WERI-Rb-1 (cell line): ENCODE results near the gene IL17RB.

Experiments used
- DNase-seq: peaks from one replicate; pipeline ENCODE4 v3.0.0-alpha.2; 2020
- H3K27ac ChIP-seq: fragments of 250-450 bp; sonication (Bioruptor Pico); 2 replicates; pipeline ENCODE4 v1.5.1; 2020; ENCODE audit warnings: mild to moderate bottlenecking, moderate library complexity
- H3K27me3 ChIP-seq: fragments of 250-450 bp; sonication (Bioruptor Pico); 2 replicates; pipeline ENCODE4 v1.5.1; 2021; ENCODE audit warnings: mild to moderate bottlenecking, low read depth, moderate library complexity; ENCODE audit not compliant: insufficient read depth, severe bottlenecking
- H3K36me3 ChIP-seq: fragments of 250-450 bp; sonication (Bioruptor Pico); 2 replicates; pipeline ENCODE4 v1.5.1; 2020; ENCODE audit warnings: mild to moderate bottlenecking, moderate library complexity
- H3K4me3 ChIP-seq: 2 replicates; pipeline ENCODE4 v1.5.1; 2011; ENCODE audit warnings: low read depth, mild to moderate bottlenecking, control low read depth, low read length
- H3K9me3 ChIP-seq: fragments of 250-450 bp; sonication (Bioruptor Pico); 2 replicates; pipeline ENCODE4 v1.5.1; 2021; ENCODE audit warnings: mild to moderate bottlenecking, moderate library complexity; ENCODE audit not compliant: severe bottlenecking
- TF ChIP-seq, protein P1 (sequence below): IDR thresholded peaks from 2 replicates; pipeline ENCODE4 v1.5.1; 2011; ENCODE audit warnings: low read depth, mild to moderate bottlenecking, control low read depth, inconsistent platforms, low read length

Gene IL17RB

DNA sequence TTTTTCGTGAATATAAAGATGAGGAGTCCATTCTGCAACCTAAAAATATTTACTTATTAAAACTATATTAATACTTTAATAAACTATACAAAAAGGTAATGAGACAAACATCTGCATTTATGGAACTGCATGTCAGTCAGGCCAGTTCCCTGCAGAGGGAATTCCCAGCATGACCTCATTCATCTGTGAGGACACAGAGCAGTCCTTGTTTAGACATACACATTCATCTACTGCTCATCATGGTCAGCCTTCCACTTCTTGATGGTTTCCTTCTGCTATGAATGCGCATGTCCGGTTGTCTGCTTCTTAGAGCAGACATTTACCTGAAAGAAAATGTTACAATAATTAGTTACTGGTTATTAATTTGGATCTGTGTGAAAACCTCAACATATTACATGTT is 38.9 kb downstream of the IL17RB start:
- Histone ChIP-seq H3K27me3 (no peaks in the 10 kb centered on the region), H3K36me3 (peaks cover 55% of the 10 kb centered on the region), H3K27ac (no peak overlapping the region), H3K9me3 (no peaks in the 10 kb centered on the region), H3K4me3 (no peak overlapping the region)
- TF ChIP-seq, protein P1, sequence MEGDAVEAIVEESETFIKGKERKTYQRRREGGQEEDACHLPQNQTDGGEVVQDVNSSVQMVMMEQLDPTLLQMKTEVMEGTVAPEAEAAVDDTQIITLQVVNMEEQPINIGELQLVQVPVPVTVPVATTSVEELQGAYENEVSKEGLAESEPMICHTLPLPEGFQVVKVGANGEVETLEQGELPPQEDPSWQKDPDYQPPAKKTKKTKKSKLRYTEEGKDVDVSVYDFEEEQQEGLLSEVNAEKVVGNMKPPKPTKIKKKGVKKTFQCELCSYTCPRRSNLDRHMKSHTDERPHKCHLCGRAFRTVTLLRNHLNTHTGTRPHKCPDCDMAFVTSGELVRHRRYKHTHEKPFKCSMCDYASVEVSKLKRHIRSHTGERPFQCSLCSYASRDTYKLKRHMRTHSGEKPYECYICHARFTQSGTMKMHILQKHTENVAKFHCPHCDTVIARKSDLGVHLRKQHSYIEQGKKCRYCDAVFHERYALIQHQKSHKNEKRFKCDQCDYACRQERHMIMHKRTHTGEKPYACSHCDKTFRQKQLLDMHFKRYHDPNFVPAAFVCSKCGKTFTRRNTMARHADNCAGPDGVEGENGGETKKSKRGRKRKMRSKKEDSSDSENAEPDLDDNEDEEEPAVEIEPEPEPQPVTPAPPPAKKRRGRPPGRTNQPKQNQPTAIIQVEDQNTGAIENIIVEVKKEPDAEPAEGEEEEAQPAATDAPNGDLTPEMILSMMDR, result no peak
- no peak for DNase-seq

DNA sequence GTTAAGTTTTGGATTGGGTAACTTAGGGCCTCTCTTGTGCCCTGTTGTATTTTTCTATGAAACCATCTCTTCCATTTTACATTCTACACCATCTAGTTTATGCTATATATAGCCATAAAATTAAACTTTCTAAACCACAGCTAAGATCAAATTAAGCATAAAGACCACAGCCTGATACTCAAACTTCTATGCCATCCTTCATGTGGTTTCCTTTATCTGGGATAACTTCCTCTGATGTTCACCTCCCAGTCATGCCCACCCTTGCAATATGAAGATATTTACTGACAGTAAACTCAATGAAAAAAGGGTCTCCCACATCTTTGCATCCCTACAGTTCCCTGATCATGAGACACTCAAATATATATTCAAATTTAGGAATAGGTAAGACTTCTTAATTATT is 41.1 kb downstream of the IL17RB start:
- Histone ChIP-seq H3K27ac (no peak overlapping the region), H3K27me3 (no peaks in the 10 kb centered on the region), H3K36me3 (peaks cover 57% of the 10 kb centered on the region), H3K9me3 (no peaks in the 10 kb centered on the region), H3K4me3 (no peak overlapping the region)
- TF ChIP-seq, protein P1, result no peak
- no peak for DNase-seq

DNA sequence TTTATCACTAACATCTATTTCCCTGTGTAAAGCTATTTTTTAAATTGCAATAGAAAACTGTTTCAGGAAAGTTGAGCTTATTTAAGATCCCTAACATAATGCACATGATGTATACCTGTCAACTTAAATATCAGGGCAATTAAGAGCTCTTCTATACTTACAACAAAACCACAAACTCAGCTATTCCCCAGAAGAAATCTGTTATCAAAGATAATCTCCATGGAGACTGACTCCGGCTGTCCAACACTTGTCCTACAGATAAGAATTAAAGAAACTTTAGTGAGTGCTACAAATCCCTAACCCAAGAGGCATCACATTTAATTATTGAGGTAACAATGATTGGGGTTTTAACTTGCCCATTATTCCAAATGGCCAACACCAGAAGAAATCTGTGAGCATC is 41.9 kb downstream of the IL17RB start:
- Histone ChIP-seq H3K9me3 (no peaks in the 10 kb centered on the region), H3K36me3 (peaks cover 53% of the 10 kb centered on the region), H3K27ac (no peak overlapping the region), H3K4me3 (no peak overlapping the region), H3K27me3 (no peaks in the 10 kb centered on the region)
- TF ChIP-seq, protein P1, result no peak
- no peak for DNase-seq

DNA sequence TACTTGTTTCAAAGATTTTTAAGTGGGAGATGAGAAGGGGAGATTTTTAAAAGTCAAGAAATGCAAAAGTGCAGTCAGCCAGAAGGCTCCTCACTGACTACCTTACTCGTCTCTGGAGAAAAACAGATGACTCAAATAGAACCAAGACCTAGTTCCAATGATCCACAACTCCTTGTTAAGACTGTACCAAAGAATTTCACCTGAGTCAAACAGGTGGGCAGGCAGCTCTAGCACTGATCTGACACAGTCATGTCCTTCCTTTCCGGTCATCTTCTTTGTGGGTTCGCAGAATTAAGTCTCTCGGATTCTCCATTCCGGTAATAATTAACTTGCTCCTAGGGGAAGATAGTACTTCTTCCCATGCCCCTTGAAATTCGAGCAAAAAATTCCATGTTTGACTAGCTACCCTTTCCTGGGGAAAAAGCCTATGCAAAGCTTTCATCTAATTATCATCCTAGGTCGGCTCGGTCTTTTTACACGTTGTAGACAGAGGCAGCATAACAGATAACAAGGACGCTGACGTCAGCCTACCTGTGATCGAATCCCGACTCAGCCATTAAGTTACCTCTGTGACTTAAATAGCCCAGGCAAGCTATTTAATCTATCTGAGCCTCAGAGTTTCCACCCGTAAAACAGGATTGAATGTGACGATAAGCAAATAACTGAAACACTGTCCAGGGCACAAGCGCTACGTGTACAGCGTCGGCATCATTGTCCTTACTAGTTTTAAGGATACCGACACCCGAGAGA is 44.5 kb downstream of the IL17RB start:
- peak; percentile 34 for DNase-seq
- Histone ChIP-seq H3K27ac (peak overlapping the region; percentile 59), H3K9me3 (no peaks in the 10 kb centered on the region), H3K27me3 (no peaks in the 10 kb centered on the region), H3K4me3 (peak overlapping the region; percentile 83), H3K36me3 (peaks cover 31% of the 10 kb centered on the region)
- TF ChIP-seq, protein P1, result no peak

DNA sequence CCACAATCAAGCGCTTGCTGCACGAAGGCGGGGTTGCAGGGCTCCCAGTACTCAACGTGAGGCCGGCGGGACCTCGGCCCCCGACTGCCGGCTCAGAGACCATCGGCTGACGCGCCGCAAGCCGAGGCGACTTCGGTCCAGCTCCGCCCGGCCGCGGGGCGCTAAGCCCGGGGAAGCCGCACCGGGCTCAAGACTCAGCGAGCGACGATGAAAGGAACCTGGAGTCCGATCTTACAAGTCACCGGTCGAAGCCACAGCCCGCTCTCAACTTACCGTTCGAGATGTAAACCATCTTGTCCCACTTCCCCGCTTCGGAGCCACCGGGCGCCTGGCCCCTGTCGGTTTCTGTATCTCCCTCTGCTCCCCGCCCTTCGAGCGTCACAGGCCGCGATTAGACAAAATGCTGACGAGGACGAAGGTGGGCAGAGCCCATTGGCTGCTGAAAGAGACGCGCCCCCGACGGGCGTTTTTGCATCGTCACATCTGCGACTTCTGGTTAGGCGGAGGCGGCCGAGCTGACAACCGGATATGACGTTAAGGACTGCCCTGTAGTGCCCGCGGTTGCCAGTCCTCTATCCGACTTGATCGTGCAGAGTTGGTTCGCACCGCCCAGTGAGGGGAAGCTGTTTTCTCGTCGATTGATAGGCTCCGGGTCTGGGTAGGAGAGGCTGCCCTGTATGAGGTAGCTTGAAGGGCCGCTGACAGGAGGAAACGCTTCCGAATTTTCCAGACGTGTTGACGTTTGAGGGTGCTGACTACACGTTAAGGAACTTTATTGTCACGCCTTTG is 45.3 kb downstream of the IL17RB start, which contains the start of gene SELENOK:
Gene SELENOK, minus strand, starts transcription at position 363 of the 789 bp plus-strand sequence.
- Histone ChIP-seq H3K27ac (peak within 1 kb of the TSS; percentile 64), H3K27me3 (no peaks in the 10 kb centered on the region), H3K9me3 (no peaks in the 10 kb centered on the region), H3K36me3 (peaks cover 23% of the 10 kb centered on the region), H3K4me3 (peak within 1 kb of the TSS; percentile 83)
- DNase-seq, result peak; percentile 98
- TF ChIP-seq, protein P1, result no peak
